H1 (cell line): Measurements from ENCODE around the gene OLFM1. TPM values are rescaled to one million over a fixed set of nuclear protein-coding genes. Genes with fewer than 3 reads are reported as not detected.

Experiments
- EP300 ChIP-seq, 2 experiments: IDR thresholded peaks; 1 replicate in 1 of 2; 2 replicates in 1 of 2; pipeline ENCODE4 v1.6.1; 2011 to 2012; ENCODE audit warnings: low read depth in 2 of 2, low read length in 2 of 2, mild to moderate bottlenecking in 2 of 2, borderline replicate concordance in 1 of 2, inconsistent platforms in 1 of 2, moderate library complexity in 1 of 2
- RFX5 ChIP-seq: IDR thresholded peaks from 2 replicates; pipeline ENCODE4 v1.6.1; 2011; ENCODE audit warnings: low read depth, low read length, improper control_type of control experiment, borderline replicate concordance
- RNF2 ChIP-seq: fragments of 200-900, 300-1000 bp; sonication (generic); IDR thresholded peaks from 2 replicates; pipeline ENCODE4 v1.7.1; 2016; ENCODE audit warnings: borderline replicate concordance, low read depth, mild to moderate bottlenecking, antibody characterized with exemption, low read length; ENCODE audit not compliant: poor library complexity, severe bottlenecking; ENCODE audit errors: missing control alignments
- polyA plus RNA-seq, 7 experiments: library from polyadenylated mRNA; depleted of rRNA in 3 of 7; stranded (reverse) in 5 of 7; unstranded in 2 of 7; fragments of >200 nt in 5 of 7; fragments of 200-250 nt in 2 of 7; gene quantifications; 1 replicate in 5 of 7; 2 replicates in 1 of 7; 4 replicates in 1 of 7; pipeline versions ENCODE4 v1.2.1 to v1.2.3, GENCODE V29; 2011 to 2013; ENCODE audit warnings: missing spikeins in 2 of 7, mixed read lengths in 2 of 7
- total RNA-seq: library from RNA; stranded (reverse); fragmentation: NEBNext Ultra II Directional; extraction: Animal tissue kit (Norgen Biotek cat#: 25700); gene quantifications from 2 replicates; pipeline ENCODE4 v1.2.1, GENCODE V29; 2021
- TF ChIP-seq, protein P1 (sequence below): fragments of 300-600 bp; sonication (generic); IDR thresholded peaks from 2 replicates; pipeline ENCODE4 v1.7.1; 2012; ENCODE audit warnings: low read length, moderate library complexity, mild to moderate bottlenecking, inconsistent platforms; ENCODE audit not compliant: insufficient replicate concordance
- TF ChIP-seq, protein P2 (sequence below): IDR thresholded peaks from 2 replicates; pipeline ENCODE4 v1.6.1; 2012; ENCODE audit warnings: inconsistent platforms

The OLFM1 gene
- total and polyA plus RNA-seq, 2 of the 8 experiments (the other 6 are each of a cell fraction or from before 2014, with no cell fraction given): 53.0 to 53.4 TPM

DNA sequence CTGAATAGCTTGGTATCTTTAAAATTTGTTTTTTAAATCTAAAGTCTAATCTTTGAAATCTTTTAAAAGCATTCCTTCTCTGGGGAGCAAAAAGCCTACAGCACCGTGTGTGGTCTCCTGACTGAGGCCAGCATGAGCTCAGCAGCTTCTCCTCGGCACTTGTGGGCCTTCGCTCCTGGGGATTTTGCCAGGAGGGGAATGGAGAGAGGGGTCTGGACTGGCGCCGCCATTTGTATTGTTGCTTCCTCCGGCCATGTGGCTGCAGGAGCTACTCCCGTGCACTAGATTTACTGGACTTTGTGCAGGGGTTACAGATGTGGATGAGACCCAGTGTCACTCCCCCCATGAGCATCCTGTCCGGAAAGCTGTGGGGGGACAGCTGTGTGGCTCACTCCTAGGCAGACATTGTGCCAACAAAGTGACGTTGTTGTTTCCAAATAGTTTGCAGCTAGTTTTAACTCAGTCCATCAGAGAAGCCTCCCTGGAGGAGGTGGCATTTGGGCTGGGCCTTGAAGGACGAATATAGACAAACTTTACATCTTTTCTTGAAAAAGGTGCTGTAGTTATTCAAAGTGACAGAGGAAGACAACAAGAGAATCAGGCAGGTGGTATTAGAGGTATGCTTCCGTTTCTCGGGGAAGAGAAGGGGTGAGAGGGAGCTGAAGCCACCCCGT, 6.6 kb downstream of the OLFM1 start (continued):
- TF ChIP-seq, protein P1, sequence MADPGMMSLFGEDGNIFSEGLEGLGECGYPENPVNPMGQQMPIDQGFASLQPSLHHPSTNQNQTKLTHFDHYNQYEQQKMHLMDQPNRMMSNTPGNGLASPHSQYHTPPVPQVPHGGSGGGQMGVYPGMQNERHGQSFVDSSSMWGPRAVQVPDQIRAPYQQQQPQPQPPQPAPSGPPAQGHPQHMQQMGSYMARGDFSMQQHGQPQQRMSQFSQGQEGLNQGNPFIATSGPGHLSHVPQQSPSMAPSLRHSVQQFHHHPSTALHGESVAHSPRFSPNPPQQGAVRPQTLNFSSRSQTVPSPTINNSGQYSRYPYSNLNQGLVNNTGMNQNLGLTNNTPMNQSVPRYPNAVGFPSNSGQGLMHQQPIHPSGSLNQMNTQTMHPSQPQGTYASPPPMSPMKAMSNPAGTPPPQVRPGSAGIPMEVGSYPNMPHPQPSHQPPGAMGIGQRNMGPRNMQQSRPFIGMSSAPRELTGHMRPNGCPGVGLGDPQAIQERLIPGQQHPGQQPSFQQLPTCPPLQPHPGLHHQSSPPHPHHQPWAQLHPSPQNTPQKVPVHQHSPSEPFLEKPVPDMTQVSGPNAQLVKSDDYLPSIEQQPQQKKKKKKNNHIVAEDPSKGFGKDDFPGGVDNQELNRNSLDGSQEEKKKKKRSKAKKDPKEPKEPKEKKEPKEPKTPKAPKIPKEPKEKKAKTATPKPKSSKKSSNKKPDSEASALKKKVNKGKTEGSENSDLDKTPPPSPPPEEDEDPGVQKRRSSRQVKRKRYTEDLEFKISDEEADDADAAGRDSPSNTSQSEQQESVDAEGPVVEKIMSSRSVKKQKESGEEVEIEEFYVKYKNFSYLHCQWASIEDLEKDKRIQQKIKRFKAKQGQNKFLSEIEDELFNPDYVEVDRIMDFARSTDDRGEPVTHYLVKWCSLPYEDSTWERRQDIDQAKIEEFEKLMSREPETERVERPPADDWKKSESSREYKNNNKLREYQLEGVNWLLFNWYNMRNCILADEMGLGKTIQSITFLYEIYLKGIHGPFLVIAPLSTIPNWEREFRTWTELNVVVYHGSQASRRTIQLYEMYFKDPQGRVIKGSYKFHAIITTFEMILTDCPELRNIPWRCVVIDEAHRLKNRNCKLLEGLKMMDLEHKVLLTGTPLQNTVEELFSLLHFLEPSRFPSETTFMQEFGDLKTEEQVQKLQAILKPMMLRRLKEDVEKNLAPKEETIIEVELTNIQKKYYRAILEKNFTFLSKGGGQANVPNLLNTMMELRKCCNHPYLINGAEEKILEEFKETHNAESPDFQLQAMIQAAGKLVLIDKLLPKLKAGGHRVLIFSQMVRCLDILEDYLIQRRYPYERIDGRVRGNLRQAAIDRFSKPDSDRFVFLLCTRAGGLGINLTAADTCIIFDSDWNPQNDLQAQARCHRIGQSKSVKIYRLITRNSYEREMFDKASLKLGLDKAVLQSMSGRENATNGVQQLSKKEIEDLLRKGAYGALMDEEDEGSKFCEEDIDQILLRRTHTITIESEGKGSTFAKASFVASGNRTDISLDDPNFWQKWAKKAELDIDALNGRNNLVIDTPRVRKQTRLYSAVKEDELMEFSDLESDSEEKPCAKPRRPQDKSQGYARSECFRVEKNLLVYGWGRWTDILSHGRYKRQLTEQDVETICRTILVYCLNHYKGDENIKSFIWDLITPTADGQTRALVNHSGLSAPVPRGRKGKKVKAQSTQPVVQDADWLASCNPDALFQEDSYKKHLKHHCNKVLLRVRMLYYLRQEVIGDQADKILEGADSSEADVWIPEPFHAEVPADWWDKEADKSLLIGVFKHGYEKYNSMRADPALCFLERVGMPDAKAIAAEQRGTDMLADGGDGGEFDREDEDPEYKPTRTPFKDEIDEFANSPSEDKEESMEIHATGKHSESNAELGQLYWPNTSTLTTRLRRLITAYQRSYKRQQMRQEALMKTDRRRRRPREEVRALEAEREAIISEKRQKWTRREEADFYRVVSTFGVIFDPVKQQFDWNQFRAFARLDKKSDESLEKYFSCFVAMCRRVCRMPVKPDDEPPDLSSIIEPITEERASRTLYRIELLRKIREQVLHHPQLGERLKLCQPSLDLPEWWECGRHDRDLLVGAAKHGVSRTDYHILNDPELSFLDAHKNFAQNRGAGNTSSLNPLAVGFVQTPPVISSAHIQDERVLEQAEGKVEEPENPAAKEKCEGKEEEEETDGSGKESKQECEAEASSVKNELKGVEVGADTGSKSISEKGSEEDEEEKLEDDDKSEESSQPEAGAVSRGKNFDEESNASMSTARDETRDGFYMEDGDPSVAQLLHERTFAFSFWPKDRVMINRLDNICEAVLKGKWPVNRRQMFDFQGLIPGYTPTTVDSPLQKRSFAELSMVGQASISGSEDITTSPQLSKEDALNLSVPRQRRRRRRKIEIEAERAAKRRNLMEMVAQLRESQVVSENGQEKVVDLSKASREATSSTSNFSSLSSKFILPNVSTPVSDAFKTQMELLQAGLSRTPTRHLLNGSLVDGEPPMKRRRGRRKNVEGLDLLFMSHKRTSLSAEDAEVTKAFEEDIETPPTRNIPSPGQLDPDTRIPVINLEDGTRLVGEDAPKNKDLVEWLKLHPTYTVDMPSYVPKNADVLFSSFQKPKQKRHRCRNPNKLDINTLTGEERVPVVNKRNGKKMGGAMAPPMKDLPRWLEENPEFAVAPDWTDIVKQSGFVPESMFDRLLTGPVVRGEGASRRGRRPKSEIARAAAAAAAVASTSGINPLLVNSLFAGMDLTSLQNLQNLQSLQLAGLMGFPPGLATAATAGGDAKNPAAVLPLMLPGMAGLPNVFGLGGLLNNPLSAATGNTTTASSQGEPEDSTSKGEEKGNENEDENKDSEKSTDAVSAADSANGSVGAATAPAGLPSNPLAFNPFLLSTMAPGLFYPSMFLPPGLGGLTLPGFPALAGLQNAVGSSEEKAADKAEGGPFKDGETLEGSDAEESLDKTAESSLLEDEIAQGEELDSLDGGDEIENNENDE: no peak
- TF ChIP-seq EP300 (IDR thresholded peaks at IDR 0.05; ENCODE audit: borderline replicate concordance in 1 of 2, low read depth in 2 of 2, low read length in 2 of 2) (no peak), RFX5 (no peak), RNF2 (no peak)
- TF ChIP-seq, protein P2, sequence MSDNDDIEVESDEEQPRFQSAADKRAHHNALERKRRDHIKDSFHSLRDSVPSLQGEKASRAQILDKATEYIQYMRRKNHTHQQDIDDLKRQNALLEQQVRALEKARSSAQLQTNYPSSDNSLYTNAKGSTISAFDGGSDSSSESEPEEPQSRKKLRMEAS: no peak
- TF ChIP-seq, all 59 proteins: peak for 0
